ENCODE data around the gene CRHR1.

Gene CRHR1

GRCh38 chr17:45759761-45760160, 24.4 kb upstream of the CRHR1 start:
- DNase-seq (ENCODE audit: low spot score): no peak

GRCh38 chr17:45761957-45762565, 22.1 kb upstream of the CRHR1 start:
- DNase-seq (ENCODE audit: low spot score): no peak

- no peak for DNase-seq (ENCODE audit: low spot score)
These were observed 20.9 kb upstream of the CRHR1 start for GRCh38 chr17:45763182-45763581.

DNA sequence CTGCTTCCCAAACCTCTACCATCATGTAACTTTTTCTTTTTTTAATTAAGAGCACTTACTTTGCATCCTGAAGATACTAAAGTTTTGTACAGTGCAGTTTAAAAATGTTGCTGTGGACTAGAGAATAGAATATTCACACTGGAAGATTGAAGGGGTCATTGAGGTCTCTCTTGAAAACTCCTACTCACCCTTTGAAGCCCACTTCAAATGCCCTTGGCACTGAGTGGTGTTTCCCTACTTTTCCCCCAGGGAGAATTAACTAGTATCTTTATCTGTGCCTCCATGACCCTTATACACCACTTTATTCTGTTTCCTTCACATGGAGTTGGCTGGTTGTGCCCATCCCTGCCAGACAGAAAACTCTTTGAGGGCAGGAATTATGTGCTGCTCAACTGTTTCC, 19.6 kb upstream of the CRHR1 start:
- no peak for DNase-seq (ENCODE audit: low spot score)

DNA sequence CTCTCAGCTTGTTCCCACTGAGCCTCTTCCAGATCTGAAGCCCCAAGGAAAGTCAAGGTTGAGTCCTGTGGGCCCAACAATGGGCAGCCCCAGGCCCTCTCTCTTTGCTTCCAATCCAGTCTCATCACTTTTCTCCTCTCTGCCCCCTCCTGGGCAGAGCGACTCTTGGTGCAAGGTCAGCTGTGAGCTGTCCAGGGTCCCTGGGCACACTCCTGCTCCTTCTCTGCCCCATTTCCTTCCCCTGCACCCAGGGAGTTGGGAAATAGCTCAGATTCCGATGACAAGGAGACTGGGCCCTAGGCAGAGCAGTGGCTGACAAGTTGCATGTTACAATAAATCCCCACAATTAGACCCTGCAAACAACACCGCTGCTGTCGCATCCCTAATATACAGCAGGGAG, 16.1 kb upstream of the CRHR1 start:
- no peak for DNase-seq (ENCODE audit: low spot score)

GRCh38 chr17:45770632-45771270, 13.4 kb upstream of the CRHR1 start:
- no peak for DNase-seq (ENCODE audit: low spot score)

- no peak for DNase-seq (ENCODE audit: low spot score)
These were observed 12.7 kb upstream of the CRHR1 start for GRCh38 chr17:45771271-45771959.

DNA sequence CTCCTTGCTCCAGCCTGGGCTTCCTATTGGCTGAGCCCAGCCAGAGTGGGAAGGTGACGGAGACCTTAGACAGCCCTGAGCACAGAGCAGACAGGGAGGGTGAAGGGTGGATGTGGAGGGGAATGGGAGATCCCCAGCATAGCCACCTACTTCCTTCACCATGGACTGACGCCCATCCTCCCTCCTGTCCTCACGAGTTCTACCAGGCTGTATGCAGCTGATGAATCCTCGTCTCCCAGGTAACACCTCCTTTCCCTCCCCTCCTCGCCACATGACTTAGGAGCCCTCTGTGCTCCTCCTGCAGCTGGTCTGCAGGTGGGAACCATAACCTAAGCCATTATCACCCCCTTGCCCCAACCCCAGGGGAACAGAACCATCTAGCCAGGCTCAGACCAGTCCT, 9.0 kb upstream of the CRHR1 start:
- no peak for DNase-seq (ENCODE audit: low spot score)

GRCh38 chr17:45775576-45776011, 8.5 kb upstream of the CRHR1 start:
- DNase-seq (ENCODE audit: low spot score): peak; percentile 45

GRCh38 chr17:45776896-45777295, 7.2 kb upstream of the CRHR1 start:
- no peak for DNase-seq (ENCODE audit: low spot score)

DNA sequence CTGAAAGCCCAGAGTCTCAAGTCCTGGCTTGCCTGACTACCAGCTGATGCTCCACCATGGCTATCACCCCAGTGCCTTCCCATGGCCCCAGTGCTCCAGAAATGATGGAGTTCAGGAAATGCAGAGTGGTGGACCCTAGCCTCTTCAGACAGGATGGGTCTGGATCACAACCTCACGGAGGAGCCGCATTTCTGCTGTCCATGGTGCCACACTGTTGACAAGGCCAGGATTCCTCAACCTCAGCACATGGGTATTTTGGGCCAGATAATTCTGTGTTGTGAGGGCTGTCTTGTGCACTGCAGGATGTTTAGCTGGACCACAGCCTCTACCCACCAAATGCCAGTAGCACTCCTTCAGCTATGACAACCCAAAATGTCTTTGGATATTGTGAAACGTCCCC, 6.7 kb upstream of the CRHR1 start:
- DNase-seq (ENCODE audit: low spot score): no peak

DNA sequence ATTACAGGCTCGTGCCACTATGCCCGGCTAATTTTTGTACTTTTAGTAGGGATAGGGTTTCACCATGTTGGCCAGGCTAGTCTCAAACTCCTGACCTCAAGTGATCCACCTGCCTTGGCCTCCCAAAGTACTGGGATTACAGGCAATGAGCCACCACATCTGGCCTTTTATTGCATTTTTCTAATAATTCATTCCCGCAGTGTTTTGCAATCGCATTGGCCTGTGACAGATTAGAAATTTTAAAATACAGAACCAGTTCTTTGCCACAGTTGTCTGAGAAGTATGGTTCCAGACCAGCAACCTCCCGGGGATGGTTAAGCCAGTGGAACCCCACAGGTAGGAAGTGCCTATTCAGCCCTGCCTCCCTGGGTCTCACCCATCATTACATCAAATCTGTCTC, 3.2 kb upstream of the CRHR1 start:
- no peak for DNase-seq (ENCODE audit: low spot score)

DNA sequence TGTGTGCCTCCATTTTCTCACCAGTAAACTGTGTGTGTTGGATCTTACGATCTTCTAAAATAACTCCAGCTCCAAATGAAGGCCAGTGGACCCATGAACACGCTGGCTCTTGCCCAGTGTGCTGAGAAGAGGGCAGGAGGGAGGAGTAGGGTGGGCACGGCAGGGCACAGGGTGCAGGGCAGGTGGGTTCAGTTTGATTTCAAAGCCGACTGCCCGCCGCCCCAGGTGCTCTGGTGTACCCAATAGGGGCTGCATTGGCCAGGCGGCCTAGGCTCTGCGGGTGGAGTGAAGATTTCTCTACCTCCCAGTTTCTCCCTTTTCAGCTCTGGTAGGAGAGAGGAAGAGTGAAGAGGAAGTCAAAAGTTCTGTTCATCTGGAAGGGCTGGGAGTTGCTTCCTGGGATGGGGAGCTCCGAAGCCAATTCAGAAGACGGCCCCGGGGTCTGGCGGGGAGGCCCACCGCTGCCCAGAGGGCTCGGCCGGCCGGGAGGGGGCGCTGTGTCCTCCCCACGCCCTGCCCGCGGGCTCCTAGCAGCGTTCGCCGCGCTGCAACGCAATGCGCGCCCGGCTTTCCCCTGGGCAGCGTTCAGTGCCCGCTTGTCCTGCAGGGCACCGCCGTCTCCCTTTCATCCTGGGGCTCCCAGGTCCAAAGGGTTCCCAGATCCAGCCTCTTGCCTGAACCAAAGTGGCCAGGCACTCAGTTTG, 1.1 kb upstream of the CRHR1 start:
- DNase-seq (ENCODE audit: low spot score): no peak

DNA sequence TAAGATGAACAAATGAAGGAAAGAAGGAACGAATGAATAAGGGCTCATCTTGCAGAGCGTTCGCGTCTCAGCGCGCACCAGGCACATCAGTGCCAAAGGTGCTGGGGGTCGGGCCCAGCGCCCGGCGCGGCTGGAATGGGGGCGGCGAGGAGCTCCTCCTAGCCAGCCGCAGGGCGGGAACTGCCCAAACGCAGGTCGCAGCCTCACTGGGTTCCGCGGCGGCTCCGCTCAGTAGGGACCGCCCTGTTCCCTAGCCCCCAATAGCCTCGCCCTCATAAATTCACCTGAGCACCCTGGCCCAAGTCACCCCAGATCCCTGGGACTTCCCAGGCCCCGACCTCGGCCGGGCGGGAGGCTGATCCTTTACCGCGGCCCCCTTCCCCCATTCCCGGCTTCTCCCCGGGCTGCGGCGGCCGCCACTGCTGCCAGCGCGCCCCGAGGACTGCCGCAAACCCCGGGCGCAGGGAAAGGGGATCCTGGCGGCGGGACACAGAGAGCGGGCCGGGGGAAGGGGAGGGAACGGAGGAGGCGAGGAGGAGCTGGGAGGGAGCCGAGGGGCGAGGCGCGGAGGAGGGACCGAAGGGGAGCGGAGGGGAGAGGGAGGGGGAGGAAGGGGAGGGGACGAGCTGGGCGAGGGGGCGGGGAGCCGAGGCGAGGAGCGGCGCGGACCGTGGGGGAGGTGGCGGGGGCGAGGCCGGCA, 377 bp upstream of the CRHR1 start:
- no peak for DNase-seq (ENCODE audit: low spot score)

GRCh38 chr17:45784741-45785479, 790 bp downstream of the CRHR1 start:
- DNase-seq (ENCODE audit: low spot score): no peak

GRCh38 chr17:45785480-45786193, 1.5 kb downstream of the CRHR1 start:
- DNase-seq (ENCODE audit: low spot score): no peak

DNA sequence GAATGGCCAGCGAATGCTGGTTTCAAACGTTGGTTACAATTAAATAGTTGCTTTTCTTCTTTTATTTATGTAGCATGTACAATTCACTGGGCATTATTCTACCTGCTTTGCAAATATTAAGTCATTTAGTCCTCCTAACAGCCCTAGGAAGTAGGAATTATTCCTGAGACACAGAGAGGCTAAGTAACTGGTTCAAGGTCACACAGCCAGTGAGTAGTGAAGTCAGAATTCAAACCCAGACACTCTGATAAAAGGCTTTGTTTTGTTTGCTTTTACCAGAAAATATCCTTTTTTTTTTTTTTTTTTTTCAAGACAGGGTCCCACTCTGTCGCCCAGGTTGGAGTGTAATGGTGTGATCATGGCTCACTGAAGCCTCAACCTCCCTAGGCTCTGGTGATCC, 2.2 kb downstream of the CRHR1 start:
- no peak for DNase-seq (ENCODE audit: low spot score)

GRCh38 chr17:45787044-45787443, 2.9 kb downstream of the CRHR1 start:
- DNase-seq (ENCODE audit: low spot score): no peak

GRCh38 chr17:45787656-45788055, 3.5 kb downstream of the CRHR1 start:
- DNase-seq (ENCODE audit: low spot score): no peak

DNA sequence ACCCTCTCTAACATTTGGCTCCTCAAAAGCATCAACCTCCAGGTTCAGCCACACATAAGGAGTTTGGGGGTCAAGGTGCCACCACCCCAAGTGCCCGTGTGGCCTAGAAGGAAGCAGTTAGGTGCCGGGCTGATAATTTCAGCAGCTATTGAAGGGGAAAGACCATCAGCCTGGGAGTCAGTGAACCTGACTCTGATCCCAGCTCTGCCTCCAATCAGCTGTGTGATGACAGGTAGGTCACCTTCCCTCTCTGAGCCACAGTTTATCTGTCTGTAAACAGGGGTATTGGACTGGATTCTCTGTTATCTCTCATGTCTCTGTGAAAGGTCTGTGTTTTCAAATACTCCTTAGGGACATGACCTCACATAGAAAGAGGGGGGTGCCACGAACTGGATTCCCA, 3.9 kb downstream of the CRHR1 start:
- no peak for DNase-seq (ENCODE audit: low spot score)

DNA sequence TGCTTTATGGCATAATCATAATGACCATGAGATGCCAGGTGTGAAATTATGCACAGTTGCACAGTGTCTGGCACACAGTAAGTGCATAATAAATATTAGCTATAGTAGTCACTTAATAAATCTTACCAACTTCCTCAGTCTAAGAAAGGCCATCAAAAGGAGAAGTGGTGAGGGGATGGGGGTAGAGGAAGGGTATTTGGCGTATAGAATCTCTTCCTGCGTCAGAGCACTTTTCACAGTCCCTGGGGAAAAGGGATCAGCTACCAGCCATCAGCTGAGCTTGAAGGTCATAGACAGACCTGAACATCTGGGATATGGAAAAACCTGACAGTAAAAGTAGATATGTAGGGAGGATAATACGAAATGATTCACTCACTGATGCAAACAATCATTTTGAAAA, 5.8 kb downstream of the CRHR1 start:
- no peak for DNase-seq (ENCODE audit: low spot score)

Data from LoVo (cell line).